Ishikawa (cell line): ENCODE measurements around the gene MPL.

ENCODE experiments used
- CREB1 ChIP-seq: IDR thresholded peaks from 2 replicates; pipeline ENCODE4 v1.6.1; 2012; ENCODE audit warnings: low read depth
- EGR1 ChIP-seq: IDR thresholded peaks from 2 replicates; pipeline ENCODE4 v1.6.1; 2012
- EP300 ChIP-seq: IDR thresholded peaks from 2 replicates; pipeline ENCODE4 v1.6.1; 2012; ENCODE audit warnings: borderline replicate concordance
- MAX ChIP-seq: IDR thresholded peaks from 2 replicates; pipeline ENCODE4 v1.6.1; 2012
- NFIC ChIP-seq: IDR thresholded peaks from 2 replicates; pipeline ENCODE4 v1.6.1; 2012
- RAD21 ChIP-seq: IDR thresholded peaks from 2 replicates; pipeline ENCODE4 v1.6.1; 2012; ENCODE audit warnings: low read depth
- REST ChIP-seq: IDR thresholded peaks from 2 replicates; pipeline ENCODE4 v1.6.1; 2012; ENCODE audit warnings: low read depth, mild to moderate bottlenecking
- TAF1 ChIP-seq: IDR thresholded peaks from 2 replicates; pipeline ENCODE4 v1.6.1; 2012; ENCODE audit warnings: low read depth, mild to moderate bottlenecking
- TCF12 ChIP-seq: IDR thresholded peaks from 2 replicates; pipeline ENCODE4 v1.6.1; 2012; ENCODE audit warnings: low read depth
- TEAD4 ChIP-seq: IDR thresholded peaks from 2 replicates; pipeline ENCODE4 v1.6.1; 2012
- USF1 ChIP-seq: IDR thresholded peaks from 2 replicates; pipeline ENCODE4 v1.6.1; 2012
- YY1 ChIP-seq: IDR thresholded peaks from 2 replicates; pipeline ENCODE4 v1.6.1; 2012; ENCODE audit warnings: low read depth
- ZBTB7A ChIP-seq: IDR thresholded peaks from 2 replicates; pipeline ENCODE4 v1.6.1; 2012; ENCODE audit warnings: low read depth

GRCh38 chr1:43349594-43350306, 12.1 kb downstream of the MPL start:
- TF ChIP-seq NFIC (no peak), EP300 (no peak), REST (no peak), RAD21 (no peak), MAX (no peak), EGR1 (no peak), CREB1 (no peak), YY1 (no peak), TAF1 (no peak), TCF12 (no peak), TEAD4 (no peak), USF1 (no peak), ZBTB7A (no peak)
